Adipose tissue (tissue), 3 donors: ENCODE data around the gene CTU1. TPM values are rescaled to one million over a fixed set of nuclear protein-coding genes. Genes with fewer than 3 reads are reported as not detected.

Source experiments
- H3K27ac ChIP-seq: one replicate; pipeline ENCODE4 v1.5.1; 2013; ENCODE audit warnings: low read depth, low read length
- WGBS, 3 donors: extraction: QIAGEN DNeasy Blood & Tissue Kit; methylation state at CpG; one replicate each; pipeline ENCODE4 v1.1.7; 2013; 5-methylcytosine and 5-hydroxymethylcytosine counted together
- polyA plus RNA-seq, 3 donors: library from polyadenylated mRNA; stranded (reverse); fragments of 200-250 nt; gene quantifications; one replicate each; pipeline ENCODE4 v1.2.3, GENCODE V29; 2013
- donor health status: healthy with polysubstance abuse.
- donor health status: Bipolar disorder and iron deficiency.
- donor health status: healthy.

CTU1 gene
- polyA plus RNA-seq, 3 donors = 1.2 to 4.9 (median 3.2) TPM

DNA sequence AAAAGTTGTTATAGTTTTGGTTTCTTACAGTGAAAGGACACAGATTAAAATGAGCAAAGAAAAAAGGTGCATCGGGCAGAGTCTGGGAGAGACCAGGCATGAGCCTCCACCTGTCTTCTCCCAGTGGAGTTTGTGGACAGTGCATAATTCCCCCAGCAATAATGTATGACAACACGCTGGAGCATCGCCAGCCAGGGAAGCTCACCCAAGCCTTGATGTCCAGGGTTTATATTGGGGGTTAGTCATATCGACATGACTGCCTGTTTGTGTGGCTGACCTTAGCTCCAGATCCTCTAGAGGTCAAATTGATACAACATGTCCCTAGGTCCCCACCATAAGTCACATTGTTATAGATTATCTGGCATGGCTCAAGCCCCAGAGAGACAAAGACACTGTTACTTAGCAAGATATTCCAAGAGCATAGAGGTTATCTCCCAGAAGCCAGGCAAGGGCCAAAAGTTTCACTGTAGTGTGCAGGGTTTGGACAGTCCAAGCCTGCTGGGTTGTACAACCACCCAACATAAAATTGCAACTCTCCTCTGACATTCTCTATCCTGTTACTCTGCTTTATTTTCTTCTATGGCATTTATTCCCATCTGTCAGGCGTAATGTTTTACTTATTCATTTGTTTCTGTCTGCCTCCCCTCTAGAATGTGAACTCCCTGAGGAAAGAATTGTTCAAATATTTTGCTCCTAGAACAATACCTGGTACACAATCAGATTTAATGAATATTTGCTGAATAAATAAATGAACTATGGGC, 37.7 kb downstream of the CTU1 start:
- no peak overlapping the region for H3K27ac ChIP-seq
- 77 to 87% (median 83%) methylated on average over 5 of the region's 5 CpGs for WGBS, 3 donors

- H3K27ac ChIP-seq = no peak overlapping the region
- 61 to 76% (median 73%) methylated on average over 7 of the region's 7 CpGs for WGBS, 3 donors
These were observed 41.6 kb downstream of the CTU1 start for GRCh38 chr19:51066393-51067186.

GRCh38 chr19:51065221-51065960, 42.8 kb downstream of the CTU1 start:
- H3K27ac ChIP-seq = no peak overlapping the region
- WGBS, 3 donors = 16 to 25% (median 16%) methylated on average over 24 to 25 of the region's 25 CpGs

DNA sequence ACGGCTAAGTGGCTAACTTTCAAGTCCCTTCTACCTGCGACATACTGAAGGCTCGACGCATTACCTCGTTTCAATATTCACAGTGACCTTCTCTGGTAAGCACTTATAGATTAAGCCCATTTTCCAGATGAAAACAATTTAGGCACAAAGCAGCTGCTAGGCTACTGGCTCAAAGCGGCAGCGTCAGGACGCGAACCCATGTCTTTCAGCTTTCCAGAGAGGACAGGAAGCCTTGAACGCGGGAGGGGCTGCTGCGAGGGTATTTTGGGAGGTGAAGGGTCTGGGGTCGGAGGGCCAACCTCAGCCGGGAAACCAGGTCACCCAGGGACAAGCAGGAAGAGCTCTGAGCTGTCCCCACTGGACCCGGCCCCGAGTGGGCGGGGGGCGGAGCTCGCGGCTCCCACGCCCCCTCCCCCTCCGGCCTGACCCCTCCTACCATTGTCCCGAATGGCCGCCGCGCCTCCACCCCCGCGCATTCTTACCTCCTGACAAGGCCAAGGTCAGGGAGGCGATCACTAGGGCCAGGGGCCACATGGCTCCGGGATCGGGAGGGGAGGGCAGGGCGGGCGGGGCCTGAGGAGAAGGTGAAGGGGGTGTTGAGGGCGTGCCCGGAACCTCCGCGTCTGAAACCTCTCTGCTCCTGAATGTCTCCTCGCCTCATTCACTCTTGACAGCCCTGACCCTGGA, 43.5 kb downstream of the CTU1 start, which contains the start of gene KLK13:
TSS of gene KLK13 (minus strand) at position 559 of the 687 bp plus-strand sequence. CDS start at position 534, 25 bp downstream.
- 14 to 21% (median 16%) methylated on average over 33 to 38 of the region's 38 CpGs for WGBS, 3 donors
- no peak within 1 kb of the TSS for H3K27ac ChIP-seq

GRCh38 chr19:51063664-51064063, 44.5 kb downstream of the CTU1 start:
- no peak overlapping the region for H3K27ac ChIP-seq
- 43 to 93% (median 91%) methylated on average over 7 of the region's 7 CpGs for WGBS, 3 donors

GRCh38 chr19:51060973-51061372, 47.2 kb downstream of the CTU1 start:
- 0 to 32% (median 6%) methylated on average over 1 of the region's 1 CpG for WGBS, 3 donors
- H3K27ac ChIP-seq = no peak overlapping the region

DNA sequence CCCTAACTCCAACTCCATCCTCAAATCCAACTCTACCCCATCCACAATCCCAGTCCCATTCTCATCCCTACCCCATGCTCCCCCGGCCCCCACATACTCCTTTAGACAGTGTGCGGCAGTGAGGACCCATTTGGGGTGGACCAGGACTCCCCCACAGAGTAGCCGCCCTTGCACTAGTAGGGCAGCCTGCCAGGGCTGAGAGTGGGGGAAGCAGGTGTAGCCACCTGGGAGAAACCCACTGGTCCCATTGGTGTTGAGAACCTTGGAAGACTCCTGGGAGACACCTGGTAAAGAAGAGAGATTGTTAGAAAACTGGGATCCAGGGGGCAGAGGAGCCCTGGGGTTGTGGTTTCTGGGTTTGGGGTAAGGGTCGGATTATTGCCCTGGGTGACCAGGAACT, 47.9 kb downstream of the CTU1 start:
- H3K27ac ChIP-seq = no peak overlapping the region
- 66 to 80% (median 71%) methylated on average over 4 of the region's 4 CpGs for WGBS, 3 donors

- WGBS, 3 donors = 72 to 82% (median 77%) methylated on average over 7 of the region's 7 CpGs
These were observed 48.5 kb downstream of the CTU1 start for GRCh38 chr19:51059715-51060114.

GRCh38 chr19:51055866-51056265, 52.3 kb downstream of the CTU1 start:
- no peak overlapping the region for H3K27ac ChIP-seq

More at GRCh38 chr19:51059715-51060114, 48.5 kb downstream of the CTU1 start:
- no peak overlapping the region for H3K27ac ChIP-seq

Other genes with a start within 250 kb of the CTU1 start
- gene KLK2, start 235.0 kb downstream of the CTU1 start, polyA plus RNA-seq = under 1 TPM in 1 of 3 donors, not detected in 2; 0.03 TPM
- not detected for gene KLK4, start 197.0 kb downstream of the CTU1 start, polyA plus RNA-seq
- 1 to 10 TPM in 1 of 3 donors, under 1 TPM in 1, not detected in 1; 0.28 to 1.3 TPM for gene KLK5, start 155.4 kb downstream of the CTU1 start, polyA plus RNA-seq
- under 1 TPM in 2 of 3 donors, not detected in 1; 0.03 to 0.18 TPM for gene KLK6, start 138.8 kb downstream of the CTU1 start, polyA plus RNA-seq
- gene KLK7, start 124.5 kb downstream of the CTU1 start, polyA plus RNA-seq = 1 to 10 TPM in 1 of 3 donors, under 1 TPM in 2; 0.03 to 1.3 (median 0.86) TPM
- 1 to 10 TPM in 2 of 3 donors, under 1 TPM in 1; 0.97 to 6.6 (median 1.3) TPM for gene KLK8, start 106.8 kb downstream of the CTU1 start, polyA plus RNA-seq
- 1 to 10 TPM in 1 of 3 donors, under 1 TPM in 2; 0.15 to 1.3 (median 0.90) TPM for gene KLK10, start 88.7 kb downstream of the CTU1 start, polyA plus RNA-seq
- gene KLK11, start 81.8 kb downstream of the CTU1 start, polyA plus RNA-seq = 10 to 100 TPM in 1 of 3 donors, 1 to 10 TPM in 2; 4.3 to 12.1 (median 9.5) TPM
- gene KLK12, start 73.4 kb downstream of the CTU1 start, polyA plus RNA-seq = under 1 TPM in 1 of 3 donors, not detected in 2; 0.55 TPM
- gene KLK13, start 43.3 kb downstream of the CTU1 start, polyA plus RNA-seq = 1 to 10 TPM in 2 of 3 donors, not detected in 1; 1.2 to 1.3 TPM
- gene KLK14, start 25.5 kb downstream of the CTU1 start, polyA plus RNA-seq = under 1 TPM in 2 of 3 donors, not detected in 1; 0.07 to 0.20 TPM
- gene SIGLEC9, start 16.5 kb upstream of the CTU1 start, polyA plus RNA-seq = 1 to 10 TPM in 2 of 3 donors, under 1 TPM in 1; 0.78 to 7.1 (median 4.3) TPM
- gene SIGLEC7, start 33.9 kb upstream of the CTU1 start, polyA plus RNA-seq = 1 to 10 TPM in 2 of 3 donors, under 1 TPM in 1; 0.59 to 5.1 (median 2.3) TPM
- 10 to 100 TPM in 1 of 3 donors, 1 to 10 TPM in 2; 1.5 to 10.6 (median 6.7) TPM for gene CD33, start 116.7 kb upstream of the CTU1 start, polyA plus RNA-seq
- gene SIGLECL1, start 142.7 kb upstream of the CTU1 start, polyA plus RNA-seq = not detected
- gene IGLON5, start 203.2 kb upstream of the CTU1 start, polyA plus RNA-seq = 1 to 10 TPM in 1 of 3 donors, under 1 TPM in 2; 0.11 to 1.1 (median 0.28) TPM
- gene VSIG10L, start 233.7 kb upstream of the CTU1 start, polyA plus RNA-seq = 1 to 10 TPM in 2 of 3 donors, under 1 TPM in 1; 0.48 to 1.7 (median 1.3) TPM